HG03045 (cell line): ENCODE results near the gene ACTR3.

Experiments
- ATAC-seq: cut with Tn5 transposase; IDR thresholded peaks from one replicate; pipeline ENCODE4 v1.9.1; 2021; ENCODE audit warnings: mild to moderate bottlenecking, moderate library complexity; ENCODE audit not compliant: unreplicated experiment

ACTR3 gene

DNA sequence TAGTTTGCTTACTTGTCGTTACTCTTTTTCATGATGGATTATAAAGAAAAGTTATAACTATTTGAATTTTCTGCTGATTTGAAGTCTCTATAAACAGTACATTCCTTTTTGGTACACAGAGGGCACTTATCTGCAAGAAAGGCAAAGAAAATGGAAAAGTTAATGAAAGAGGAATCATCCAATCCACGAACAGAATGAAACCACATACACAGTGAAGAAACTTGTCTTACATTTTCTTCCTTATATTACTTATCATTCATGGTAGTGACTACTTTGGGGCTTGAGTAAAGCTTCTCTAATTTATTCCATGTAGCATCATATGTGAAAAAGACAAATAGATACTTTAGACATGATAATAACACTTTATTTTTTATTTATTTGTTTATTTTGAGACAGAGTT lies 14.8 kb upstream of the ACTR3 start:
- ATAC-seq: no peak

GRCh38 chr2:113876503-113877387 lies 13.1 kb upstream of the ACTR3 start:
- ATAC-seq: no peak

DNA sequence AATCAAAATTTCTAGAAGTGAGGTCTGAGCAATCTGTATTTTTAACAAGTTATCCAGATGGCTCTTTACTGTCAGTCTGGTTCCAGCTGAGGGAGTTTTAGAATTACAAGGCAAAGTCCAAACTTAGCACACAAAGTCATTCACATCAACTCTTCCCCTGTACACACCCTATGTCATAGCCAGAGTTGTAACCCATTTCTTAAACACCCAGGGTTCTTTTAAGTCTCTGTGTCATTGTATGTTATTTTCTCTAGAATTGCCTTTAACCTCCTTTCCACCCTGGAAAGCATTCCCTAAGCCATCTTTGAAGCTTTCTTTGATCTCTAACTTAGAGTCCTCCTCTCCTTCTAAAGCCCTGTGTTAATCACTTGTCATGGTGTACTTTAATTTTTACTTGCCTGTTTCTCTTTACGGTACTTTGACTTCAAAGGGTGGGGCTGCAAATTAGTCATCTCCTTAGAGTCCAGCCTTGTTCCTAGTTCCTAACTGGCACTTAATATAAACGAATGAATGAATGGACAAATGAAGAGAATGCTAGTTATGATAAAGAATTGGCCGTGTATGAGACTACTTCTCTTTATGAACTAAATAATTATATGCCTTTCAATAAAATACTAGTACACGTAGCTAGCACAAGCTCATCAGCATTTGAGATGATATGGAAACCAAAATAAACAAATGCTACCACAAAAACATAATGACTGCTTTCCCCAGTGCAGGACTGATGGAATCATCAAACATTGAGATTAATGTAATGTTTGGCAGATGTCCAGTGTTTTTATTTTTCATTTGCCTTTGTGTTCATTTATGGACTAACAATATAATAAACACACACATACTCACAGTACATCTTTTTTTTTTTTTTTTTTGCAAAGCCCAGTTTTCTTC lies 11.9 kb upstream of the ACTR3 start:
- no peak for ATAC-seq

GRCh38 chr2:113878743-113879142 lies 11.1 kb upstream of the ACTR3 start:
- ATAC-seq: no peak

GRCh38 chr2:113879457-113879856 lies 10.4 kb upstream of the ACTR3 start:
- no peak for ATAC-seq

DNA sequence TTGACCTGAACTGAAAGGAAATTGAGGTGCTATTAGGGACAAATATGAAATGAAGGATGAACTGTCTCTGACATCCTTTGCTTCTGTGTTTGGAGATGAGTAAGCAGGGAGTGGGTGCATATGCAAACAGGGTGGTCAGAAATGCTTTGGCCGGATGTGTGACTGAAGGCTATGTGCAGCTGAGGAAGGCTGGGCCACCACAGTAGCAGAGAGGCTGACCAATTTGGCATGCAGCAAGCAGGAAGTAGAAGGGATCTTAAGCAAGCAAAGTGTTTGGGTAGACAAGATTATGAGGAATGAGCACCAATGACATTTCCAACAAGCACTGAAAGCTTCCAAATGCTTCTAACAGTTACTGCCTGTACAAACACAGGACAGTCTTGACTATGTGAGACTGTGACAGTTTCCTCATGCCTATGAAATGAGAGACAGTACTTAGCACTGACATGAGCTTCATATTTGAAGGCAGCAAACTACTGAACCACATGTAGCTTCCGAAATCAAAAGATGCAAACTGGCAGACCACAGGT lies 3.3 kb upstream of the ACTR3 start:
- peak; percentile 69 for ATAC-seq

GRCh38 chr2:113887009-113887792 lies 2.7 kb upstream of the ACTR3 start:
- no peak for ATAC-seq

GRCh38 chr2:113888641-113889470 lies 1.0 kb upstream of the ACTR3 start:
- no peak for ATAC-seq

GRCh38 chr2:113890253-113891235 lies 655 bp downstream of the ACTR3 start:
- ATAC-seq: peak; percentile 32

DNA sequence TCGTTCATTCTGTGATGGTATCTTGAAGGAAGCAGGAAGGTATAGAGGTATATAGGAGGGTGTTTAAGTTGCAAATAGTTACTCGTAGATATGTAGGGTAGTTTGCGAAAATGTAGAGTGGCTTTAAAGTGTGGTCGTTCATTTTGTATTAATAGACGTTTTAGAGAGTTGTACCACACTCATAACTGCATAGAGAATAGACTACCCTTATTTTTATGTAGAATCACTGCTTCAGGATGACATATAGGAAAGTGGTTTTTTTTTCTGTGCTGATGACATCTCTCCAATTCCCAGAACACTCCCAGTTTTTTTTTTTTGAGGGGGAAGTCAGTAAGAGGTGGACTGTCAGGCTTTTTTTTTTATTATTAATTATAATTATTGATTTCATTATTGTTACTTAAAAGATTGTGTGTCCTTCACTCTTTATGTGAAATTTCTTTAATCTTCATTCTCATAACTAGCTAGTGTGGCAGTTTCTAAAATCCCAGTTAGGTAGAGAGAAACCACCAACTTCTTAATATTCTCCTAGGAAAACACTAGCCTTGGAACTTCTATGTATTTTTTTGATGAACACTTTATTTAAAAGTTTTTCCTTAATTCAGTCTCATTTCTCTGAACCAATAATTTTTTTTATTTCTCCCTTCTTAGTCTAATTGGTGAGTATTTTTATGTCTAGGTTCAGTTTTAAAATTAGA lies 1.5 kb downstream of the ACTR3 start:
- no peak for ATAC-seq

DNA sequence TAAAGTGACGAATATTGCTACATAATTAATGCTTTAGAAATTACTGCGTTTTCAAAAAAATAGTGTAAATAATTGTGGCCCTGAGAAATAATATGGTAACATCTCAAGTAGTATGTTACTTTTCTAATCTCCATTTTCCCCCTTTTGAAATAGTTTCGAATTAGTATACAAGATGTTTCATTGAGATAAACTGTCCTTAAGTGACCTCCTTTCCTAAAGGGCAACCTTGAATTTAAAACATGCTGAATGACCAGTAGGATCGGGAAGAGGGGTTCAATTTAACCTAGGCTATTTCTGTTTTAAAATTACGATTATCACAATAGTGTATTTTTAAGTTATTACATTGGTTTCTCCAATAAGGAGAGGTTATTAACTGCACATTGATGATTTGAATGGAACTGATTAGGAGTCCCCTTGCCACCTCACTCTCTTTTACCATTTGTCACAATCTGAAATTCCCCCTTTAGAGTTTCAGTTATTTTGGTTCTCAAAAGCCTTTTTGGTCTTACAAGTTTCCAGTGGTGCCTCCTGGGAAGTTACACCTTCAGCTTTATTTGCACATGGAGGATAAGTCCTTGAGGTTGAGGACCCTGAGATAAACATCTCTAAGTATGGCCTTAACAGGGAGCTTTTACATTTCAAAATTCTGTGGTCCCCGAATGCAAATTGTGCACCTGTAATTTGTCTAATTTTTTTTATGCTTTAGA lies 2.3 kb downstream of the ACTR3 start:
- ATAC-seq: no peak

- ATAC-seq: no peak
Observed at GRCh38 chr2:113894156-113894743, 4.4 kb downstream of the ACTR3 start.

DNA sequence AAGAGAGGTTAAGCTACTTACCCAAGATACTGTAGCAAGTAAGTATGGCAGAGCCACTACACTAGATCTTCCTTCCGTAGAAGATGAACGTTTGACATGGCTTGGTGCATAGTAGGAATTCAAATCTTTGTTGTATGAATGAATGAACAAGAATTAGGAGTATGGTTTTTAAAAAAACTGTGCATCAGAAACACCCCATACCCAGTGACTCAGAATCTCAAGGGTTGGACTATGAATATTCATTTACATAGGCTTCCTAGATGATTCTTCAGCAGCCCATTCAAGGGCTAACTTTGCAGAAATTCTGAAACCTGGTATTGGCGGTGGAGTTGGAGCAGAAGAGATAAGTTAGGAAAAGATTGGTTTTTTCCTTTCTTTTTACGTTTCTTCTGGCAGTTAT lies 5.4 kb downstream of the ACTR3 start:
- ATAC-seq: no peak

DNA sequence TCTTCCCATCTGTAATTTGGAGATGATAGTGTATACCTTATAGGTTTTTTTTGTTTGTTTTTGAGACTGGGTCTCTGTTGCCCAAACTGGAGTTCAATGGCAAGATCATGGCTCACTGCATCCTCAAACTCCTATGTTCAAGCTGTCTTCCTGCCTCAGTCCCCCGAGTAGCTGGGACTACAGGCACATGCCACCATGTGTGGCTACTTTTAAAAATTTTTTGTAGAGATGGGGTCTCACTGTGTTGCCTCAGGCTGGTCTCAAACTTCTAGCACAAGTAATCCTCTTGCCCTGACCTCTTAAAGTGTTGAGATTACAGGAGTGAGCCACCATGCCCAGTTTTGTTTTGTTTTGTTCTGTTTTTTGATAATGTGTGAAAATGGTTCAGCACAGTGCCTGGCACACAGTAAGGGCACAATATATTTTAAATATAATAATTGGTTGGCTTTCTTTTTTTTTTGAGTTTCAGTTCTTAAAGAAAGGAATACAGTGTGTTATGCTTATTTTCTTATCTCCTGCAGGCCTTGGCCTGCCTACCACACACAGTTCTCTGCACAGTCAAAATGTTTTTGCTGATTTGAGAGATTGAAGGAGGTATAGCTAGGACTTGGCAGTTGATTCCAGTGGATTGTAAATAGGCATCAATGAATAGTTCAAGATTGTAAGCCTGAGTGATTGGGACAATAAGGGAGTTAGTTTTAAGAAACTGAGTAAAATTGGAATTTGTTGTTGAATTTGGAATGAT lies 6.1 kb downstream of the ACTR3 start:
- ATAC-seq: no peak

DNA sequence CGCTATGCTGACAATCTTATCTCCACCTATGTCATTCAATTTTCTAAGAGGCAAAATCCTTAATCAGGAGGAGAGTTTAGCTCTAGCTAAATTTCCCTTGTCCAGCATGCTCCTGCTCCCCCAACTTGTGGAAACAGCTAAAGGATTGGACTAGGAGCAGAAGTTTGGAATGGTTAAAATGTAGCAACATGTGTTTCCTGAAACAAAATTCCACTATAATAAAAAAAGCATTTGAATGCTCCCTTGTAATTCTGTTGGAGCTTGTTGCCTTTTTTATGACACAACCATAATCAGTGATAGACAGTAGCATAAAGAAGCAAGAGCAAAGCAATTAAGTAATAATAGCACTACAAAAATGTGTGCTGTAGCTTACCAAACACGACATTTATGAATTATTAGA lies 6.9 kb downstream of the ACTR3 start:
- no peak for ATAC-seq

DNA sequence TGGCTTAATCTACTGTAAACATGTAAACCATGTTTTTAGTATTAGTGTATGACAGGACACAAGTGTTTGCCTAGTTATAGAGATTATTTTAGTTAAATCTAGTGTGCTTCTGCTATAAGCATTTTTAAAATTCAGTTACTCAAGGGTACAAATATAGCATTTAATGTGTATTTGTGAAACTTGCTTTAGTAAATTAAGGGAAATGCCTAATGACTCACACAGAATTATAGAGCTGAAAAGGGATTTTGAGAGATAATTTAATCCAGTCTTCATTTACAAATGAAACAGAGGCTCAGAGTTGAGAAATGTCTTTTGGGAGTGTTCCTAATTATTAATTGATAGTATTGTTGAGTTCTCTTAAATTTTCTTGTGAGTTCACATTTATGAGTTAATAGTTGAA lies 8.2 kb downstream of the ACTR3 start:
- no peak for ATAC-seq

DNA sequence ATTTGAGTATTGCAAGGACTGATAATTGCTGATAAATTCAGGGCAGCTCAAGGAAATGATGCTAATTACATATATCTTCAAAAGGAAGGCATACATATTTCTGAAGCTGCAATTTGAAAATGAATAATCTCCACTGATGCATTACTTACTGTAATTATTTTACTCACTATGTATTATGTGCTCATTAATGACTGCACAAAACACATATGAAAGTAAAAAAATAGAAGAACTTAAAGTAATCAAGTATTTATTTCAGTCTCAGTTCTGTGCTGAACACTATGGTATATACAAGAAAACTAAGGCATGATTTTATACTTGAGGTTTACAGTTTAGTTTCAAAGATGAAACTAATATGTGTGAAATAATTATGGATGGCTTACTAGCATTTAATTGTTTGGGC lies 9.3 kb downstream of the ACTR3 start:
- ATAC-seq: no peak
